H1 (cell line): ENCODE measurements around the gene STIM2. TPM values are rescaled to one million over a fixed set of nuclear protein-coding genes. Genes with fewer than 3 reads are reported as not detected.
A peak's percentile ranks its signal among the peaks of the same experiment; 100 is the strongest.

Experiments used
- CTCF ChIA-PET: fragments of 300-600 bp; sonication (Branson Sonifier 250); formaldehyde crosslinking; loops from one replicate; lab custom pipeline; 2021; ENCODE audit not compliant: partially characterized antibody; lab: Charles Lee
- POLR2A ChIA-PET: fragments of 300-600 bp; sonication (Branson Sonifier 250); formaldehyde crosslinking; loops from one replicate; lab custom pipeline; 2021; ENCODE audit warnings: inconsistent platforms; ENCODE audit not compliant: partially characterized antibody; lab: Charles Lee
- DNase-seq, 2 experiments: peaks; one replicate each; pipeline versions ENCODE4 v3.0.0 to v3.0.0-alpha.2; 2010 to 2022; ENCODE audit warnings: low spot score in 2 of 2, low read depth in 1 of 2, mixed read lengths in 1 of 2
- FAIRE-seq: peaks from 2 replicates; lab custom pipeline; 2011; peaks lifted over from hg19 to GRCh38; lab: Jason Lieb, UNC
- H2AFZ ChIP-seq: 2 replicates; pipeline ENCODE4 v1.8.1; 2012; ENCODE audit warnings: low read length, inconsistent platforms
- H2AK5ac ChIP-seq: 2 replicates; pipeline ENCODE4 v1.6.1; 2013; ENCODE audit warnings: low read depth, low read length
- H2BK120ac ChIP-seq: replicated peaks from 2 replicates; pipeline ENCODE3; 2013; ENCODE audit warnings: low read depth, low read length, inconsistent platforms
- H2BK12ac ChIP-seq: 2 replicates; pipeline ENCODE4 v1.6.1; 2013; ENCODE audit warnings: low read depth, low read length
- H2BK15ac ChIP-seq: 2 replicates; pipeline ENCODE4 v1.6.1; 2013; ENCODE audit warnings: low read length
- H2BK20ac ChIP-seq: 2 replicates; pipeline ENCODE4 v1.6.1; 2013; ENCODE audit warnings: low read length
- H2BK5ac ChIP-seq: 2 replicates; pipeline ENCODE4 v1.6.1; 2013; ENCODE audit warnings: low read depth, low read length
- H3K14ac ChIP-seq: 2 replicates; pipeline ENCODE4 v1.6.1; 2013; ENCODE audit warnings: inconsistent platforms; ENCODE audit not compliant: insufficient read length
- H3K18ac ChIP-seq: 2 replicates; pipeline ENCODE4 v1.6.1; 2013; ENCODE audit warnings: low read length; ENCODE audit errors: extremely low read depth
- H3K23ac ChIP-seq: 2 replicates; pipeline ENCODE4 v1.6.1; 2013; ENCODE audit warnings: inconsistent platforms; ENCODE audit not compliant: insufficient read length
- H3K23me2 ChIP-seq: 2 replicates; pipeline ENCODE4 v1.6.1; 2013; ENCODE audit warnings: low read depth, low read length
- H3K27ac ChIP-seq: 2 replicates; pipeline ENCODE4 v1.6.1; 2011; ENCODE audit warnings: low read depth, low read length, inconsistent platforms
- H3K27me3 ChIP-seq, 4 experiments: replicated peaks in 1 of 4; 1 replicate in 1 of 4; 2 replicates in 3 of 4; pipeline versions ENCODE4 v1.6.1 to v1.8.1; 2011 to 2013; ENCODE audit warnings: low read length in 3 of 4, mild to moderate bottlenecking in 3 of 4, inconsistent platforms in 2 of 4, mixed read lengths in 2 of 4, moderate library complexity in 1 of 4; ENCODE audit not compliant: control insufficient read depth in 3 of 4, insufficient read depth in 3 of 4; ENCODE audit errors: extremely low read depth in 1 of 4
- H3K36me3 ChIP-seq, 4 experiments: 2 replicates each; pipeline versions ENCODE4 v1.6.1 to v1.8.1; 2011 to 2013; ENCODE audit warnings: mild to moderate bottlenecking in 4 of 4, low read length in 3 of 4, moderate library complexity in 2 of 4, control low read depth in 1 of 4, inconsistent platforms in 1 of 4; ENCODE audit not compliant: insufficient read depth in 4 of 4, control insufficient read depth in 2 of 4
- H3K4ac ChIP-seq: replicated peaks from 2 replicates; pipeline ENCODE3; 2013; ENCODE audit warnings: low read length, low read depth, mixed read lengths, inconsistent platforms; ENCODE audit not compliant: insufficient read length
- H3K4me1 ChIP-seq, 4 experiments: replicated peaks in 1 of 4; 1 replicate in 1 of 4; 2 replicates in 3 of 4; pipeline versions ENCODE4 v1.6.1 to v1.8.1; 2011 to 2013; ENCODE audit warnings: low read length in 3 of 4, inconsistent platforms in 2 of 4, mixed read lengths in 1 of 4; ENCODE audit not compliant: insufficient read depth in 4 of 4, control insufficient read depth in 3 of 4
- H3K4me2 ChIP-seq, 2 experiments: 2 replicates each; pipeline versions ENCODE4 v1.6.1 to v1.8.1; 2011 to 2013; ENCODE audit warnings: low read depth in 2 of 2, low read length in 2 of 2, control low read depth in 1 of 2, inconsistent platforms in 1 of 2, mild to moderate bottlenecking in 1 of 2; ENCODE audit not compliant: insufficient read depth in 1 of 2
- H3K4me3 ChIP-seq, 4 experiments: fragments of 200-600, 300-600 bp in 1 of 4; sonication (generic), shearing (Covaris generic), sonication (Bioruptor Twin) in 1 of 4; 2 replicates each; pipeline versions ENCODE4 v1.5.1 to v1.8.1; 2011 to 2016; ENCODE audit warnings: low read length in 4 of 4, low read depth in 3 of 4, control low read depth in 2 of 4, inconsistent platforms in 2 of 4, mild to moderate bottlenecking in 2 of 4, mixed read lengths in 1 of 4, moderate library complexity in 1 of 4; ENCODE audit not compliant: insufficient read depth in 2 of 4; ENCODE audit errors: extremely low read depth in 1 of 4
- H3K56ac ChIP-seq: replicated peaks from 2 replicates; pipeline ENCODE3; 2013; ENCODE audit warnings: low read depth, mild to moderate bottlenecking, mixed read lengths, low read length, inconsistent platforms; ENCODE audit not compliant: insufficient read length
- H3K79me1 ChIP-seq: 2 replicates; pipeline ENCODE4 v1.6.1; 2013; ENCODE audit warnings: low read depth, low read length, control low read depth
- H3K79me2 ChIP-seq, 2 experiments: 2 replicates each; pipeline versions ENCODE4 v1.6.1 to v1.8.1; 2012 to 2013; ENCODE audit warnings: low read length in 2 of 2, mild to moderate bottlenecking in 2 of 2, inconsistent platforms in 1 of 2; ENCODE audit not compliant: insufficient read depth in 2 of 2, control insufficient read depth in 1 of 2
- H3K9ac ChIP-seq, 4 experiments: replicated peaks in 1 of 4; 1 replicate in 1 of 4; 2 replicates in 3 of 4; pipeline versions ENCODE4 v1.6.1 to v1.8.1; 2011 to 2013; ENCODE audit warnings: low read depth in 3 of 4, low read length in 3 of 4, control low read depth in 2 of 4, mild to moderate bottlenecking in 2 of 4, moderate library complexity in 2 of 4, inconsistent platforms in 1 of 4; ENCODE audit errors: extremely low read depth in 1 of 4
- H3K9me3 ChIP-seq, 2 experiments: 2 replicates each; pipeline versions ENCODE4 v1.6.1 to v1.8.1; 2012 to 2013; ENCODE audit warnings: mild to moderate bottlenecking in 2 of 2, moderate library complexity in 2 of 2, control low read depth in 1 of 2, inconsistent platforms in 1 of 2, low read depth in 1 of 2, low read length in 1 of 2, mixed read lengths in 1 of 2; ENCODE audit not compliant: insufficient read depth in 2 of 2
- H4K20me1 ChIP-seq, 2 experiments: replicated peaks in 1 of 2; 2 replicates each; pipeline versions ENCODE3 to v1.8.1; 2011 to 2013; ENCODE audit warnings: inconsistent platforms in 2 of 2, low read length in 2 of 2, mild to moderate bottlenecking in 1 of 2; ENCODE audit not compliant: insufficient read depth in 2 of 2, control insufficient read depth in 1 of 2
- H4K5ac ChIP-seq: 2 replicates; pipeline ENCODE4 v1.6.1; 2013; ENCODE audit warnings: low read length, low read depth, mixed read lengths, inconsistent platforms; ENCODE audit not compliant: insufficient read length
- H4K8ac ChIP-seq: 2 replicates; pipeline ENCODE4 v1.8.0; 2013; ENCODE audit warnings: mild to moderate bottlenecking, moderate library complexity, low read length, inconsistent platforms; ENCODE audit not compliant: insufficient read depth; ENCODE audit errors: extremely low read depth
- H4K91ac ChIP-seq: replicated peaks from 2 replicates; pipeline ENCODE3; 2013; ENCODE audit warnings: low read length, mixed read lengths, inconsistent platforms; ENCODE audit not compliant: insufficient read length
- POU5F1 ChIP-seq: IDR thresholded peaks from 2 replicates; pipeline ENCODE4 v1.6.1; 2011; ENCODE audit warnings: low read depth, mild to moderate bottlenecking, low read length, moderate library complexity
- TAF7 ChIP-seq: optimal IDR thresholded peaks from 2 replicates; pipeline ENCODE3; 2011; ENCODE audit warnings: low read depth, mild to moderate bottlenecking, inconsistent platforms, low read length, moderate library complexity, borderline replicate concordance
- WGBS, 2 experiments: shearing (Covaris generic) in 1 of 2; methylation state at CpG; one replicate each; pipeline versions ENCODE4 v1.1.6 to v1.1.7; 2013 to 2015; ENCODE audit warnings: low lambda C conversion rate in 2 of 2, mixed read lengths in 2 of 2, inconsistent platforms in 1 of 2, low coverage in 1 of 2, missing lambda C conversion rate in 1 of 2; ENCODE audit not compliant: insufficient replicate concordance in 2 of 2, insufficient coverage in 1 of 2, insufficient read length in 1 of 2; ENCODE audit errors: extremely low coverage in 1 of 2, missing lambda C conversion rate in 1 of 2; 5-methylcytosine and 5-hydroxymethylcytosine counted together
- polyA plus RNA-seq, 7 experiments: library from polyadenylated mRNA; depleted of rRNA in 3 of 7; stranded (reverse) in 5 of 7; unstranded in 2 of 7; fragments of >200 nt in 5 of 7; fragments of 200-250 nt in 2 of 7; gene quantifications; 1 replicate in 5 of 7; 2 replicates in 1 of 7; 4 replicates in 1 of 7; pipeline versions ENCODE4 v1.2.1 to v1.2.3, GENCODE V29; 2011 to 2013; ENCODE audit warnings: missing spikeins in 2 of 7, mixed read lengths in 2 of 7
- total RNA-seq: library from RNA; stranded (reverse); fragmentation: NEBNext Ultra II Directional; extraction: Animal tissue kit (Norgen Biotek cat#: 25700); gene quantifications from 2 replicates; pipeline ENCODE4 v1.2.1, GENCODE V29; 2021

The STIM2 gene
- total and polyA plus RNA-seq, 2 of the 8 experiments (the other 6 are each of a cell fraction or from before 2014, with no cell fraction given), result 22.9 to 23.0 TPM

- no peak overlapping the region for H3K23ac ChIP-seq
- H3K9me3 ChIP-seq, result no peaks in the 10 kb centered on the region
- H3K23me2 ChIP-seq, result no peaks in the 10 kb centered on the region
- no peaks in the 10 kb centered on the region for H3K79me1 ChIP-seq
- WGBS, 2 experiments, result 56% methylated on average over 2 of the region's 2 CpGs; no CpG with 5 or more reads in 1 of the 2 experiments
- no peak overlapping the region for H2AK5ac ChIP-seq
- POLR2A ChIA-PET, result no interaction called here
- H2BK20ac ChIP-seq, result no peak overlapping the region
- H2BK120ac ChIP-seq, result no peak overlapping the region
- no peak overlapping the region for H3K18ac ChIP-seq
- no peaks in the 10 kb centered on the region for H4K20me1 ChIP-seq
- H3K4ac ChIP-seq, result no peak overlapping the region
- no peak overlapping the region for H2BK5ac ChIP-seq
- H3K79me2 ChIP-seq, result no peaks in the 10 kb centered on the region
- H2AFZ ChIP-seq, result no peak overlapping the region
- H3K9ac ChIP-seq, result no peak overlapping the region
- no peak overlapping the region for H3K56ac ChIP-seq
- FAIRE-seq, result no peak
- no peaks in the 10 kb centered on the region for H3K36me3 ChIP-seq
- TF ChIP-seq TAF7 (no peak), POU5F1 (peak; percentile 56; the same call in 1 of the 2 replicates)
- no peaks in the 10 kb centered on the region for H3K27me3 ChIP-seq
- DNase-seq, result no peak
- H3K14ac ChIP-seq, result no peak overlapping the region
- no peak overlapping the region for H3K4me2 ChIP-seq
- no peak overlapping the region for H4K5ac ChIP-seq
- H3K27ac ChIP-seq, result no peak overlapping the region
- CTCF ChIA-PET, result no interaction called here
- no peak overlapping the region for H4K91ac ChIP-seq
- peaks cover 0 to 4% (median 0%) of the 10 kb centered on the region in 4 experiments; a peak in 3 of 7 replicates for H3K4me1 ChIP-seq
- no peak overlapping the region for H3K4me3 ChIP-seq
- H4K8ac ChIP-seq, result no peak overlapping the region
- no peak overlapping the region for H2BK12ac ChIP-seq
- no peak overlapping the region for H2BK15ac ChIP-seq
Observed at GRCh38 chr4:26995316-26995715, 134.7 kb downstream of the STIM2 start.
